Panc1 (cell line): ENCODE results near the gene DNM3.

Source experiments
- CTCF ChIP-seq: fragments of 450-650 bp; IDR thresholded peaks from 2 replicates; pipeline ENCODE4 v1.5.1; 2017; ENCODE audit warnings: mild to moderate bottlenecking
- POLR2AphosphoS5 ChIP-seq: IDR thresholded peaks from 2 replicates; pipeline ENCODE4 v1.6.1; 2012; ENCODE audit warnings: mild to moderate bottlenecking, low read depth, low read length, moderate library complexity
- SIN3A ChIP-seq: IDR thresholded peaks from 2 replicates; pipeline ENCODE4 v1.6.1; 2012; ENCODE audit warnings: low read depth, mild to moderate bottlenecking, low read length, moderate library complexity, borderline replicate concordance; ENCODE audit not compliant: insufficient read depth
- TCF7L2 ChIP-seq: IDR thresholded peaks from 2 replicates; pipeline ENCODE4 v1.6.1; 2011; ENCODE audit warnings: mild to moderate bottlenecking, low read depth, low read length, inconsistent platforms

GRCh38 chr1:172411791-172412338 lies 570.6 kb downstream of the DNM3 start:
- TF ChIP-seq CTCF (no peak), TCF7L2 (no peak), POLR2AphosphoS5 (no peak), SIN3A (no peak)
